ENCODE measurements around the gene PSG6.
"Not testable (repeated sequence)": the region's sequence is repeated elsewhere in the genome, so short reads cannot be mapped to it uniquely, and the experiment has no call there.

The PSG6 gene

DNA sequence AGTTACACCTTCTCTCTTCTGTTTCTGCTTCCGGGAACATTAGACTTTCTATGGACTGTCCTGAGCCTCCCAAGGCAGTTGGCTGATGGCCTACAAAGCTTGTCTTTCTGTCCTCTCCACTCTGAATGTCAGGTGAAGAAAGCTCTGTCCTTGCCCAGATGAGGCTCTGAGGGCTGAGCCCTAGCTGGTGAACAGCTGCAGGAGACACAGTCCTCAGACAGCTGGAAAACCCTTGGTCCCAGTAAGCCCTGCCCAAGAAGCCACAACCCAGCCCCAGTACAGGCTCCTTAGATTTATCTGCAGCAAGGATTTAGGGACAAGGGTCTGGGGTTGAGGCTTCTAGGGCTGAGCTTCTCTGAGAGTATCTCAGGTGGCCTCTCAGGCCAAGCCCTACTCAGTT, 64.5 kb downstream of the PSG6 start:
- ATAC-seq, DNase-seq: not testable (repeated sequence)

DNA sequence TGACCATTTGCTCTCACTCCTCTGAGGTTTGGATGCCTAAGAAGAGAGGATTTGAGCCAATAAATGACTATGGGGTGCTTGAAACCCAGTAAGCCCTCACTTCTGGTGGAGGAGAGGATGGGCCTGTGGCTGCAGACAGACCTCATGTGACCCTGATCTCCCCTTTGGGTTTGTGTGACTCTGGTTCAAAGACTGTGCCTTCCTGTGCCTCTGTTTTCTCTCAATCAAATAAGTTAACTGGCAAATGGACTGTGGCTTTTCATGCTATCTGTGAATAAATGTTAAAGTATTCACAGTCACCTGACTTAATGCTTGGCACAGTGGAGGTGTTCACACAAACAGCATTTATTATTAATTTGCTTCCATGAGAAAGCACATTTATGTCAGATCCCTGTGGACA, 64.9 kb downstream of the PSG6 start:
- ATAC-seq, DNase-seq: not testable (repeated sequence)
